Measurements from ENCODE around the gene DLGAP3. TPM values are rescaled to one million over a fixed set of nuclear protein-coding genes. Genes with fewer than 3 reads are reported as not detected.

Gene DLGAP3
- total RNA-seq, 2 donors from 2014 or later = 0.27 to 0.54 TPM

DNA sequence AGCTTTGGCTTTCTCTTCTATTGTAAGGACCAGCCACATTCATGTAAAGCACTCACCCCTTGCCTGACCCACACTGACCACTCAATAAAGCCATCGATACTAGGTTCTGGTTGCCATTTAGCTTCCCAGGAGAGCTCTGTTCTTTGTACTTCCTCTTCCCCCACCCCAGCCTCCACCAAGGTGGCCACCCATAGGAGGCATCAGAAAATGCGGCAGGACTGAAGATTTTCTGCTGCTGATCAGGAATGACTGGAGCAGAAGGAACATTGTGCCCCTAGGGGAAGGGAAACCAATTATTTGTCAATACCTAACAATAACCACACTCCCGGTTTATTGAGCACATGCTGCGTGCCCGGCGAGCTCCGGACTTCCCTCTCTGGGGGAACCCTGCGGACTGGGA is 64.7 kb downstream of the DLGAP3 start:
- H3K27me3 ChIP-seq = no peaks in the 10 kb centered on the region
- no peaks in the 10 kb centered on the region for H3K4me1 ChIP-seq
- no peak overlapping the region for H3K4me3 ChIP-seq
- H3K27ac ChIP-seq = no peak overlapping the region
- H3K9ac ChIP-seq (ENCODE audit: low read depth in 2 of 2, low read length in 2 of 2) = no peak overlapping the region
- intact Hi-C loops (cut with DNase I) = loop anchor here (5.0 kb wide), 1 partner anchor 77 kb away; no protein-coding TSS in a partner anchor
- TF ChIP-seq, protein P1, sequence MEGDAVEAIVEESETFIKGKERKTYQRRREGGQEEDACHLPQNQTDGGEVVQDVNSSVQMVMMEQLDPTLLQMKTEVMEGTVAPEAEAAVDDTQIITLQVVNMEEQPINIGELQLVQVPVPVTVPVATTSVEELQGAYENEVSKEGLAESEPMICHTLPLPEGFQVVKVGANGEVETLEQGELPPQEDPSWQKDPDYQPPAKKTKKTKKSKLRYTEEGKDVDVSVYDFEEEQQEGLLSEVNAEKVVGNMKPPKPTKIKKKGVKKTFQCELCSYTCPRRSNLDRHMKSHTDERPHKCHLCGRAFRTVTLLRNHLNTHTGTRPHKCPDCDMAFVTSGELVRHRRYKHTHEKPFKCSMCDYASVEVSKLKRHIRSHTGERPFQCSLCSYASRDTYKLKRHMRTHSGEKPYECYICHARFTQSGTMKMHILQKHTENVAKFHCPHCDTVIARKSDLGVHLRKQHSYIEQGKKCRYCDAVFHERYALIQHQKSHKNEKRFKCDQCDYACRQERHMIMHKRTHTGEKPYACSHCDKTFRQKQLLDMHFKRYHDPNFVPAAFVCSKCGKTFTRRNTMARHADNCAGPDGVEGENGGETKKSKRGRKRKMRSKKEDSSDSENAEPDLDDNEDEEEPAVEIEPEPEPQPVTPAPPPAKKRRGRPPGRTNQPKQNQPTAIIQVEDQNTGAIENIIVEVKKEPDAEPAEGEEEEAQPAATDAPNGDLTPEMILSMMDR (IDR thresholded peaks at IDR 0.05) = no peak
- no peak for DNase-seq
- no peaks in the 10 kb centered on the region for H3K36me3 ChIP-seq
- H3K9me3 ChIP-seq = no peaks in the 10 kb centered on the region

DNA sequence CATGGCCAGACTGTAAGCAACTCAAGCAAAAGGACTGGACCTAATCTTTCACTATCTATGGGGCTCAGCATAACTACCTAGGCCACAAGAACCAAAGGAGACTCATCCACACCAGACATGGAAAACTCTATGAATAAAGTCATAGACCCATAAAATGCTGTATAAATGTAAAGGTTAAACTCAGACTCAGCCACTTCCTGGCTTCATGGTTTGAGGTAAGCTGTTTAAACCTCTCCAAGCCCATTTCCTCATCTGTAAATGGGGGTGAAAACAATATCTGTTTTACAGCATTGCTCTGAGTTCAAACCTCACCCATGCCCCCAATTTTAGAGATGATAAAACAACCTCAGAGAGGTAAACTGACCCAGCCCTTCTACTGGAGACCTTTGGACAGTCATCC is 65.9 kb downstream of the DLGAP3 start:
- H3K27ac ChIP-seq = peak overlapping the region; percentile 41

DNA sequence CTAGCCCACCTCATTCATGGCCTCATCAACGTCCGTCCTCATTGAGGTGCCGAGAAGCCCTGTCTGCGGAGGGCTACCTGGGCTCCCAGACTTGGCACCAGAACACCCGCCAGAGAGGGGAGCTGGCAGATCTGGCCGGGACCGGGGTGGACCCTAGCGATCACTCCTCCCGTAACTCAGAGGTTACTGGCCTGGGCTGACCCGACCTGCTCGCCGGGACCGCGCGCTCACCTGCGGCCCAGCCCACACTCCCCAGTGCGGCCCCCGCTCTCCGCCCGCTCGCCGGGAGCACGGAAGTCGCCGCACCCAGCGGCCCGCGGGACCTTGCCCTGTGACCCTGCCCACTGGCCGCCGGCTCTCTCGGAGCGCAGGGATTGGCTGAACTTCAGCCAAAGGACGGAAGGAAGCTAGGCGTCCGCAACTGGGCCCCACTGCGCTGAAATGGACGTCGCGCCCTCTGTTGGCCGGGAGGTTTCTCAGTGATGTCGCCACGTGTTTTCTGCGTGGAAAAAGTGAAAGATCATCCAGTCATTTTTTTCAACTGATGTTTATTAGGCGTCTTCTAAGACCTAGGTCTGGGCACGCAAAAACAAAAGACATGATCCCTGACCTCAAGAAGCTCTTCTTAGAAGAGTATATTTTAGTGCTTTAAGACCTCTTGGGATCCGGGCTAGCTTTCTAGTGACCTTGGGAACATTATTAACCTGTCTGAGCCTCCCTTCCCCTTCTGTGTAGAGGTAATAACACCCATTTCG is 69.8 kb downstream of the DLGAP3 start, which contains the start of gene SMIM12:
Gene SMIM12 (minus strand): TSS at position 304 of the 755 bp plus-strand sequence. CDS start 3,772 bp downstream, outside the sequence.
- Histone ChIP-seq H3K4me3 (peak within 1 kb of the TSS; percentile 95), H3K27me3 (no peaks in the 10 kb centered on the region), H3K27ac (peak within 1 kb of the TSS; percentile 56), H3K36me3 (peaks cover 7% of the 10 kb centered on the region), H3K9me3 (no peaks in the 10 kb centered on the region), H3K4me1 (peaks cover 4% of the 10 kb centered on the region), H3K9ac (ENCODE audit: low read depth in 2 of 2, low read length in 2 of 2) (peak within 1 kb of the TSS; percentile 80 to 99)
- intact Hi-C loops (cut with DNase I) = no loop called here
- DNase-seq = peak; percentile 97
- TF ChIP-seq, protein P1 (IDR thresholded peaks at IDR 0.05) = peak; percentile 78

More for the DNA sequence above, 65.9 kb downstream of the DLGAP3 start:
- DNase-seq = no peak
- Histone ChIP-seq H3K27me3 (no peaks in the 10 kb centered on the region), H3K9me3 (no peaks in the 10 kb centered on the region), H3K9ac (ENCODE audit: low read depth in 2 of 2, low read length in 2 of 2) (no peak overlapping the region), H3K36me3 (no peaks in the 10 kb centered on the region), H3K4me1 (no peaks in the 10 kb centered on the region), H3K4me3 (no peak overlapping the region)
- intact Hi-C loops (cut with DNase I) = no loop called here
- TF ChIP-seq, protein P1 (IDR thresholded peaks at IDR 0.05) = no peak

DNA sequence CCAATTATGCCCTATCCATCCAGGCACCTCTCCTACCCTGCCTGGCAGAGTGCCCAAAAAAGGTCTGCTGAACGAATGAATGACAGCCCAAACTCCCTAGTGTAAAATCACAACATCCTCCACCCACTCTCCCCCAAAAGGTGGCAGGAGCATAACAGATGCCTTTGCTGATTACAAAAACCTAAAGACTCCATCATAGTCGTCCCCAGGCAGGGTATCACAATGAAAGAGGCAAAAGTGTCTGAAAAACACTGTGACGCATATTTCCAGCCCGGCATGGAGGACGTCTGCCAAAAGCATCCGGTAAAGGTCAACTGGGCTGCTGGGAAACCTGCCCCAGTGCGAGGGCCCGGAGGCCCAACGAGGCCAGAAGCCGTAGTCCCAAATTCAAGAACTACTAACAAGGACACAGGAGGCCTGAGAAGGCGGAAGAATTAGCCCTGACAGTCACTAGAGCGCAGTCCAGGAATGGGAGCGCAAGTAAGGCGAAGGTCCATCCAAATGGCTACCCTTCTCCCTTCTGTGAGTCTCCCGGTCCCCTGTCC is 70.5 kb downstream of the DLGAP3 start:
- peak overlapping the region; percentile 56 for H3K27ac ChIP-seq
- H3K9me3 ChIP-seq = no peaks in the 10 kb centered on the region
- TF ChIP-seq, protein P1 (IDR thresholded peaks at IDR 0.05) = no peak
- H3K27me3 ChIP-seq = no peaks in the 10 kb centered on the region
- intact Hi-C loops (cut with DNase I) = no loop called here
- H3K4me1 ChIP-seq = peaks cover 4% of the 10 kb centered on the region
- DNase-seq = peak; percentile 28
- H3K4me3 ChIP-seq = peak overlapping the region; percentile 95
- peaks cover 7% of the 10 kb centered on the region for H3K36me3 ChIP-seq
- H3K9ac ChIP-seq (ENCODE audit: low read depth in 2 of 2, low read length in 2 of 2) = peak overlapping the region; percentile 80 to 99

DNA sequence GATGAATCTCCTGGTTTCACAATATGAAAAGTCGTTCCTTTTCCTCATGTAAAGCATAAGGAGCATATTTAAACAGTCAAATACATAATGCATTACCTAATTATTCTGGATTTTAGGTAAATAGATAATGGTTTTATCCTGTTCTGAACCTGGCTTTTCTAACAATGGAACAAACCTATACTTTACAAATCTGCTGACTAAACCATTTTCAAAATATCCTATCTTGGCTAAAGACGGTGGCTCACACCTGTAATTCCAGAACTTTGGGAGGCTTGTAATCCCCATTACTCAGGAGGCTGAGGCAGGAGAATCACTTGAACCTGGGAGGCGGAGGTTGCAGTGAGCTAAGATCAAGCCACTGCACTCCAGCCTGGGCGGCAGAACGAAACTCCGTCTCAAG is 72.8 kb downstream of the DLGAP3 start:
- no peak overlapping the region for H3K4me3 ChIP-seq
- H3K27ac ChIP-seq = no peak overlapping the region
- no peak for DNase-seq
- H3K9me3 ChIP-seq = no peaks in the 10 kb centered on the region
- intact Hi-C loops (cut with DNase I) = no loop called here
- peaks cover 7% of the 10 kb centered on the region for H3K36me3 ChIP-seq
- peaks cover 4% of the 10 kb centered on the region for H3K4me1 ChIP-seq
- no peak overlapping the region for H3K9ac ChIP-seq (ENCODE audit: low read depth in 2 of 2, low read length in 2 of 2)
- no peaks in the 10 kb centered on the region for H3K27me3 ChIP-seq
- TF ChIP-seq, protein P1 (IDR thresholded peaks at IDR 0.05) = no peak

Measured in colonic mucosa (tissue), 4 donors.